ENCODE measurements around the gene ARHGAP33. TPM values are rescaled to one million over a fixed set of nuclear protein-coding genes. Genes with fewer than 3 reads are reported as not detected.

ARHGAP33 gene
- total RNA-seq, 1 experiment from 2014 or later, result 18.3 TPM

GRCh38 chr19:35787227-35787799 is 11.9 kb downstream of the ARHGAP33 start:
- H3K27me3 ChIP-seq (replicated peaks; ENCODE audit: control insufficient read depth, insufficient read depth, low read length), result no peaks in the 10 kb centered on the region
- TF ChIP-seq, protein P1, sequence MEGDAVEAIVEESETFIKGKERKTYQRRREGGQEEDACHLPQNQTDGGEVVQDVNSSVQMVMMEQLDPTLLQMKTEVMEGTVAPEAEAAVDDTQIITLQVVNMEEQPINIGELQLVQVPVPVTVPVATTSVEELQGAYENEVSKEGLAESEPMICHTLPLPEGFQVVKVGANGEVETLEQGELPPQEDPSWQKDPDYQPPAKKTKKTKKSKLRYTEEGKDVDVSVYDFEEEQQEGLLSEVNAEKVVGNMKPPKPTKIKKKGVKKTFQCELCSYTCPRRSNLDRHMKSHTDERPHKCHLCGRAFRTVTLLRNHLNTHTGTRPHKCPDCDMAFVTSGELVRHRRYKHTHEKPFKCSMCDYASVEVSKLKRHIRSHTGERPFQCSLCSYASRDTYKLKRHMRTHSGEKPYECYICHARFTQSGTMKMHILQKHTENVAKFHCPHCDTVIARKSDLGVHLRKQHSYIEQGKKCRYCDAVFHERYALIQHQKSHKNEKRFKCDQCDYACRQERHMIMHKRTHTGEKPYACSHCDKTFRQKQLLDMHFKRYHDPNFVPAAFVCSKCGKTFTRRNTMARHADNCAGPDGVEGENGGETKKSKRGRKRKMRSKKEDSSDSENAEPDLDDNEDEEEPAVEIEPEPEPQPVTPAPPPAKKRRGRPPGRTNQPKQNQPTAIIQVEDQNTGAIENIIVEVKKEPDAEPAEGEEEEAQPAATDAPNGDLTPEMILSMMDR (IDR thresholded peaks at IDR 0.05; ENCODE audit: insufficient read depth in 1 of 2, low read depth in 1 of 2, low read length in 1 of 2, severe bottlenecking in 1 of 2, unreplicated experiment in 1 of 2), result no peak
- Mint-ChIP-seq H3K27ac (ENCODE audit: unreplicated experiment) (no peak overlapping the region), H3K4me3 (ENCODE audit: unreplicated experiment) (no peak overlapping the region), H3K9me3 (ENCODE audit: unreplicated experiment) (no peaks in the 10 kb centered on the region), H3K4me1 (ENCODE audit: low read depth, unreplicated experiment) (peaks cover 8% of the 10 kb centered on the region), H3K27me3 (ENCODE audit: insufficient read depth, unreplicated experiment) (no peaks in the 10 kb centered on the region), H3K36me3 (ENCODE audit: insufficient read depth, unreplicated experiment) (no peaks in the 10 kb centered on the region)
- no peak overlapping the region for H3K4me3 ChIP-seq (ENCODE audit: low read depth, low read length)
- no peaks in the 10 kb centered on the region for H3K36me3 ChIP-seq (ENCODE audit: control insufficient read depth, insufficient read depth, low read length)
- no peaks in the 10 kb centered on the region for H3K9me3 ChIP-seq
- intact Hi-C loops (cut with micrococcal nuclease; ENCODE audit: unreplicated experiment), result no loop called here
- no TSS peak for BruUV-seq (replicated peaks)
- H3K4me1 ChIP-seq, result no peaks in the 10 kb centered on the region
- POLR2A ChIA-PET, result no interaction called here
- DNase-seq, result no peak
- CTCF ChIA-PET, result no interaction called here

GRCh38 chr19:35788205-35788960 is 13.0 kb downstream of the ARHGAP33 start:
- Mint-ChIP-seq H3K27ac (ENCODE audit: unreplicated experiment) (no peak overlapping the region), H3K36me3 (ENCODE audit: insufficient read depth, unreplicated experiment) (no peaks in the 10 kb centered on the region), H3K4me3 (ENCODE audit: unreplicated experiment) (no peak overlapping the region), H3K27me3 (ENCODE audit: insufficient read depth, unreplicated experiment) (peaks cover 3% of the 10 kb centered on the region), H3K4me1 (ENCODE audit: low read depth, unreplicated experiment) (peaks cover 2% of the 10 kb centered on the region), H3K9me3 (ENCODE audit: unreplicated experiment) (no peaks in the 10 kb centered on the region)
- CTCF ChIA-PET, result no interaction called here
- POLR2A ChIA-PET, result no interaction called here
- Histone ChIP-seq H3K27me3 (replicated peaks; ENCODE audit: control insufficient read depth, insufficient read depth, low read length) (no peaks in the 10 kb centered on the region), H3K4me1 (no peaks in the 10 kb centered on the region), H3K9me3 (no peaks in the 10 kb centered on the region), H3K36me3 (ENCODE audit: control insufficient read depth, insufficient read depth, low read length) (no peaks in the 10 kb centered on the region), H3K4me3 (ENCODE audit: low read depth, low read length) (no peak overlapping the region)
- TF ChIP-seq, protein P1 (IDR thresholded peaks at IDR 0.05; ENCODE audit: insufficient read depth in 1 of 2, low read depth in 1 of 2, low read length in 1 of 2, severe bottlenecking in 1 of 2, unreplicated experiment in 1 of 2), result no peak
- no peak for DNase-seq
- BruUV-seq (replicated peaks), result no TSS peak
- intact Hi-C loops (cut with micrococcal nuclease; ENCODE audit: unreplicated experiment), result no loop called here

DNA sequence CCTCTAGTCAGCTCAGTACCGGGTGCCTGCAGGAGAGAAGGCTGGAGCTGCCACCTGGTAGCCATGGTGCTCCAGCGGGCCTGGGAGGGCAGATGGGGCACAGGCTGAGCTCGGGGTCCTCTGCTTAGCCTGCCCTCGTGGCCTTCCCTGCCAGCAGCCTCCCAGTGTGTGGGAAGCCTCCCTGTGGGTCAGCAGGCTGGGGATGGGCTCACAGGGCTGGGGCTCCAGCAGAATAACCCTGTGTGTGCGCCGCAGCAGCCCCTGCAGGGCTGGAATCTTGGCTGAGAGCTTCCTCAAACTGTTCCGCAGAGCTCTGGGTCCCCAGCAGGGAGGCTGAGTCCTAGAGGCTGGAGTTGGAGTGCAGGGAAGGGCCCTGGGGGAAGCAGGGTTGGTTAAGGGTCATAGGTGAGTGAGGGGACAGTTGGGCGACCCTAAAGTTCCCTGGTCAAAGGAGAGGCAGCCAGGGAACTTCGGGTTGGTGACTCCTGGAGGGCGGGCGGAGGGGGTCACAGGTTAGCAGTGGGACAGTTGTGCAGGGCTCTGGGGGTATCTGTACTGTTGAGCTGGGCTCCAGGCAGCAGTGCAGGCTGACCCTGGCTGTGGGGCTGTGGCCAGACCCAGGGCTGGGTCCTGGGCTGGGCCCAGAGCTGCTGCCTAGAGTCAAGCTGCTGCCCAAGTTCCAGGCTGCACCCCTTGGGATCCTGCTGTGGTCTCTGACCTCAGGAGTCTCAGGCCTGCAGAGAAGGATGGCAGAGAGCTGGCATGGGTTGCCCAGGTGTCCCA is 14.0 kb downstream of the ARHGAP33 start:
- Mint-ChIP-seq H3K27ac (ENCODE audit: unreplicated experiment) (no peak overlapping the region), H3K4me3 (ENCODE audit: unreplicated experiment) (no peak overlapping the region), H3K4me1 (ENCODE audit: low read depth, unreplicated experiment) (no peaks in the 10 kb centered on the region), H3K9me3 (ENCODE audit: unreplicated experiment) (no peaks in the 10 kb centered on the region), H3K36me3 (ENCODE audit: insufficient read depth, unreplicated experiment) (peaks cover 5% of the 10 kb centered on the region), H3K27me3 (ENCODE audit: insufficient read depth, unreplicated experiment) (peaks cover 5% of the 10 kb centered on the region)
- DNase-seq, result no peak
- no peaks in the 10 kb centered on the region for H3K4me1 ChIP-seq
- no peak overlapping the region for H3K4me3 ChIP-seq (ENCODE audit: low read depth, low read length)
- POLR2A ChIA-PET, result interaction anchor here (0.6 kb wide), 1 partner anchor 1672 kb away, joined by 13 read pairs; no protein-coding TSS in a partner anchor
- intact Hi-C loops (cut with micrococcal nuclease; ENCODE audit: unreplicated experiment), result no loop called here
- CTCF ChIA-PET, result no interaction called here
- H3K27me3 ChIP-seq (replicated peaks; ENCODE audit: control insufficient read depth, insufficient read depth, low read length), result no peaks in the 10 kb centered on the region
- H3K36me3 ChIP-seq (ENCODE audit: control insufficient read depth, insufficient read depth, low read length), result no peaks in the 10 kb centered on the region
- TF ChIP-seq, protein P1 (IDR thresholded peaks at IDR 0.05; ENCODE audit: insufficient read depth in 1 of 2, low read depth in 1 of 2, low read length in 1 of 2, severe bottlenecking in 1 of 2, unreplicated experiment in 1 of 2), result no peak
- no TSS peak for BruUV-seq (replicated peaks)
- no peaks in the 10 kb centered on the region for H3K9me3 ChIP-seq

Measured in Caco-2 (cell line).